ENCODE measurements around the gene ZNF565.
"Not testable (repeated sequence)": the region's sequence is repeated elsewhere in the genome, so short reads cannot be mapped to it uniquely, and the experiment has no call there.

Gene ZNF565

DNA sequence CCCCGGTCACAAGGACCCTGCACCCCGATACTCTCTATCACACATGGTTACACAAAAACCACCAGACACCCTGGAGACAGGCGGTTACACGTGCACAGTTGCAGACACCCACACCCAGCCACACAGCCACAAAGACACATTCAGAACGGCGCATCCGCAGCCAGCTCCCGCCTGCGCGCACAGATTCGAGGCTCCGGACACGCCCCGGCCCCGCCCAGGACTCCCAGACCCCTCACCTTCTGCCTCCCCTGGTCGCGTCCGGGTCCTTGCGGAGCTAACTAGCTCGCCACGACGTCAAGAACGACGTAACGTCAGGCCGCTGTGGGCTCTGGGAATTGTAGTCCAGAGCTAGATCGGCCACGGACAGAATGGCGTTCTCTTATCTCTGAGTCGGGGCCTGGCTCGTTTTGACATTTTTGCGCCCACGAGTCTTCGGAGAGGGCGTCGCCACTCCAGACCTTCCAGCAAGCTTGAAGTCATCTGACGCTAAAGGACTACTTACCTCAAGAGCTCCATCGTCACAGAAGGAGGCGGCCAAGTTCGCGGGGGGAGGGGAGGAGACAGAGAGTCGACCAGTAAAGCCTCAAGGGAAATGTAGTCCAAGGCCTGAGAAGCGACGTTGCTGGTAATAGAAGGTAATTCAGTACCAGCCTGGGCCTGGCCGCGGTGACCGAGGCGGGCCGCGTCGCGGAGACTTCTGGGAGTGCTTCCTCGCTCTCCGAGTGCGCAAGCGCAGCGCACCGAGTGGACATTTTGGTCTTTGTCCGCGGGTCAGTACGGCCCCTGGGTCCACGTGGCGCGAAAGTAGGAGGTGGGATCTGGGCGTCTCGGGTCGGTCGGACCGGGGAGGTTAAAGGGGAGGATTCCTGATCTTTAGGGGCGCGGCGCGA, at the start of gene ZNF565, which contains the start of gene ZNF146:
ZNF565 (minus strand) TSS at position 280 of the 890 bp plus-strand sequence. CDS start 12,680 bp downstream, outside the sequence.
ZNF146 (plus strand) TSS at position 721 of the 890 bp plus-strand sequence. CDS start 21,335 bp downstream, outside the sequence.
- peak; percentile 95 for DNase-seq (ENCODE audit: low read depth)

GRCh38 chr19:36259211-36259610, 44.7 kb upstream of the ZNF565 start:
- no peak for DNase-seq (ENCODE audit: low read depth)

DNA sequence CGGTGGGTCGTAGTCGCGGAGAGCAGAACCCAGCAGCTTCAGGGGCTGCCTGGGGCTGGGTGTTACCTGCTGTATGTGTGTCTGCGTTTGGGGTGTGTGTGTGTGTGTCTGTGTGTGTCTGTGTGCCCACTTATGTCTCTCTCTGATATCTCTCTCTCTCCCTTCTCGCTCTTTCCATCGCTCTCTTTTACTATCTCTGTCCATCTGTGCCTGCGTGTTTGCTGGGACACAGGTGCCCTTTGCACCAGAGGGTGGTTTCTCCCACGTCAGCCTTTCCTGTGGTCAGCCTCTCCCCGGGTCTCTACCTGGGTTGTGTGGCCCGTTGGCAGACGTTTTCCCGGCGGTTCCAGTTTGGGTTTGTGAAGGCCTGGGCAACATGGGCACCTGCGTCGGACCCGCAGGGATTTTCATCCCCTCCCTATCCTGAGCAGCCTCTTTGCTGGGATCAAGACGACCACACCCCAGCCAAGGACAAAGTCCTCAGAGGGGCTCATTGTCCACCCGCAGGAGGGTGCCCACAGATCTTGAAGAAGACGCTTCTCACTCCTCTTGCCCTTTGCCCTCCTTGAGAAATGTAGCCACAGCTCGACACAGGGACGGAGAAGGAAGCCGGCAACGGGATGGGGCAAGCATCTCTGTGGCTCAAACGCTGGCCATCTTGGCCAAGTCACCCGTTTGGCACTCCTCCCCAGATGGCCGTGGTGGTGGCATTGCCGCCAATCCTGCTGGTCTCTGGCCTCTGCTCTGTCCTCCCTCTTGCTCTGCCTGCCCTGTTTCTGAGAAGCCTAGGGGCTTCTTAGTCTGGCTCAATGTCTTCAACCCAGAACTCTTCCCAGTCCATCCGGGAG, 43.8 kb upstream of the ZNF565 start:
- DNase-seq (ENCODE audit: low read depth), result no peak

- DNase-seq (ENCODE audit: low read depth), result no peak
Measured at GRCh38 chr19:36257520-36257876, 43.0 kb upstream of the ZNF565 start.

GRCh38 chr19:36256853-36257519, 42.5 kb upstream of the ZNF565 start:
- no peak for DNase-seq (ENCODE audit: low read depth)

GRCh38 chr19:36256064-36256463, 41.6 kb upstream of the ZNF565 start:
- no peak for DNase-seq (ENCODE audit: low read depth)

DNA sequence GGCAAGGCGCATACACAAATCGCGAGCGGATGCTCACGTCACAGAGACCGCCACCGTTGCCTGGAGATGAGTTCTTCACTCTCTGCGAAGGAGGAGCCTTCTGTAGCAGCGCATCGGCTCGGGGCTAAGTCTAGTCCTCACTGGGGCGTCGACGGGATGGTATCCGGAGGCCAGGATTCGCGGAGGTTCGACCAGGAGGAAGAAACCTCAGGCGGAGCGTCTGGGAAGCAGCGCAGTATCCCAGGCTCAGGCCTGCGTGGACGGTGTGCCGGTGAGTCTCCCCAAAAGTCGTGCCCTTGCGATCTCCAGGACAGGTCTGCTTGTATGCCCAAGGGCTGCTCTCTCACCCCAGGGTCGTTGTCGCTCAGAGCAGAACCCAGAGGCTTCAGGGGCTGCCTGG, 40.9 kb upstream of the ZNF565 start:
- no peak for DNase-seq (ENCODE audit: low read depth)

GRCh38 chr19:36254848-36255247, 40.4 kb upstream of the ZNF565 start:
- no peak for DNase-seq (ENCODE audit: low read depth)

- no peak for DNase-seq (ENCODE audit: low read depth)
Measured at GRCh38 chr19:36252047-36252446, 37.6 kb upstream of the ZNF565 start.

GRCh38 chr19:36246006-36246481, 31.6 kb upstream of the ZNF565 start:
- DNase-seq (ENCODE audit: low read depth), result no peak

DNA sequence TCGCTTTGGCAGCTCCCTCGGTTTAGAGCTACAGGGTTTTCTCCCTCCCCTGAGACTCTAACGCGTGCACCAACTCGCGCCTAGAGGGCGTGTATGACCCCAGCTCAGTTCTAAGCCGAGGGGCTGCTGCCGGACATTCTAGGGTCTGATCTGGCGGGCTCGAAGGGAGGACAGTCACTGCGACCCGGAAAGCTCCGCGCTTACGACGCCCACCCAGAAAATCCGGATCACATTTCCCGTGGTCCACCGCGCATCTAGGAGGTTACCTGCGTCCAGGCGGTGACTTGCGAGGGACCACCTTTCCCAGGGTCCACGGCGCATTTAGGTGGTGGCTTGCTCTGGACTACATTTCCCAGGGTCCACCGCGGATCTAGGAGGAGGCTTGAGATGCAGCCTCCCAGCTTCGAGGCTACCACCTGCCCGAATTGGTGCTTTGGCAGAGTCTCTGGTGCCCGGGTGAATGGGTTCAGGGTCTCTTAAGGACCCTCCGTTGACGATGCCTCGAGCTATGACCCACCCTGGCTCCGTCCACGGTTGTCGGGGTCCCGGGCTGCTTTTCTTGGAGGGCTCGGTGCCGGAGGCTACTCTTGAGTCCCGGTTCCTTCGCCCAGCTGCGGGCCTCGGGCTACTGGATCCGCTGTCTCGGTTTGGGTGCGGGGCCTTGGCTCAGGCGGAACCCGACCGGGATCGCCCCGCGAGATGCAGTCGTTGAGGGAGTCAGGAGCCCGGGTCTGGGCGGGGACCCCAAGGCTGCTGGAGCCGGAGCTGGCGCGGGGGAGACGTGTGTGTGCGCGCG, 30.9 kb upstream of the ZNF565 start:
- DNase-seq (ENCODE audit: low read depth), result no peak

DNA sequence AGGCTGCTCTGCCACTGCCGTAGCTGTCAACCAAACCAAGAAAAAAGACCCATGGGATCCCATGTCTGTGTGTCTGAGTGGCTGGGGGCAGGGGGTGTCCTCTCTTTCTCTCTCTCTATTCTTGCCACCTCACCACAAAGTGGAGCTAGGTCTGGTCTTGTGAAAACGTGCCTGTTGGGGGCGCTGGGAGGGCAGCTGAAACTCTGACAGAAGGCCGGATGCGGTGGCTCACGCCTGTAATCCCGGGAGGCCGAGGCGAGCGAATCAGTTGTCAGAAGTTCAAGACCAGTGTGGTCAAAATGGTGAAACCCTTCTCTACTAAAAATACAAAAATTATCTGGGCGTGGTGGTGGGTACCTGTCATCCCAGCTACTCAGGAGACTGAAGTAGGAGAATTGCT, 29.6 kb upstream of the ZNF565 start:
- no peak for DNase-seq (ENCODE audit: low read depth)

- no peak for DNase-seq (ENCODE audit: low read depth)
Measured at GRCh38 chr19:36236946-36237310, 22.5 kb upstream of the ZNF565 start.

- no peak for DNase-seq (ENCODE audit: low read depth)
Measured at GRCh38 chr19:36236304-36236945, 22.0 kb upstream of the ZNF565 start.

- not testable (repeated sequence) for DNase-seq (ENCODE audit: low read depth)
Measured at GRCh38 chr19:36233626-36234025, 19.2 kb upstream of the ZNF565 start.

- no peak for DNase-seq (ENCODE audit: low read depth)
Measured at GRCh38 chr19:36225219-36225892, 10.9 kb upstream of the ZNF565 start.

DNA sequence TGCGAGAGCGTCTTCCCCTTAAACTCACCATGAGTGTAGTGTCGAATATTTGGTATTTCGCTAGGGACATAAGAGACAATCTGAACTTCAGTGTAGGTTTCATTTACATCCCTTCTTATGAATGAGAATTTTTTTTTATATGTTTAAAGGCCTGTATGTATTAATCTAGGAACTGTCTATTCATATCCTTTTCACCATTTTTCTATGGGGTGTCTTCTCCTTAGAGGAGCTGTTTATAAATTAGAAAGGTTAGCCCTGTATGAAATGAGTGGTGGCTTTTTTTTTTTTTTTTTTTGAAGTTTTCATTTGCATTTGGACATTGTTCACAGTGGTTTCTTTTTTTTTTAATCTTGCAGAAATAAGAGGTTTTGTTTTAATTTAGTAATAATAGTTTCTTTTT, 8.0 kb upstream of the ZNF565 start:
- no peak for DNase-seq (ENCODE audit: low read depth)

- no peak for DNase-seq (ENCODE audit: low read depth)
Measured at GRCh38 chr19:36221474-36221873, 7.0 kb upstream of the ZNF565 start.

DNA sequence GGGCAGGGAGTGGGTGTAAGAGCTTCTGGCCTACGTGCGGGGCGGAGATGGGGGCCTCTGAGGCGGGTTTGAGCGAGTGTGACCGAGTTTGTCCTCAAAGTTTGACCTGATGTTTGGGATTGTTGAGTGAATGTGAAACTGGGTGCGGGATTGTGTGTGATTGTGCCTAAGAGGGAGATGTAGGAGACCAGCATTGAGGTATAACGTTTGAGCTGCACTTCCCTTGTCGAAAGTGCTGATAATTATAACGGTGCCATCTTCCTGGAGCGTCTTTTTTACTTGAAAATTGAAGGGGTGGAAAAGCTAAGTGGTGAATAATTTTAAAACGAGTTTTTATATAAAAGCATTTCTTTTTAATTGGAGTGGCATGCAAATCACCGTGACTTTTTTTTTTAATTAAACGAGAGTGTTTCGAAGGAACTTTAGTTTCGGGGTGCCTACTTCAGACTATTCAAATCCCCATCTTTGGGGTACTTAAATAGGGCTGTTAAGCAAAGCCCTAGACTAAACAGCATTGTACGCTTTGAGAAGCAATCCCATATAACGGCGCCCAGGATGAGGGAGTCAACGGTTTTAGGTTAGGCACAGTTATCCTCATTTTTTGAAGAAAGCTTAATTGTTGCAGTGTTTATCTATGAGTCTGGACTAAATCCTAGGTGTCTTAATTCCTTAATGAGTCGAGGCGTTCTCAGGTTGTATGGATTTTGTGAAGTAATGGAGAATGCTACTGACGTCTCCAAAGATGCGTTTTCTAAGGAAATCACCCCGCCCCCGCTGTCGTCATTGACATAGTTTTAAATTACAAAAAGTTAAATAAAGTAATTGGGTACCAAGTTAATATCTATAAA, 1.0 kb upstream of the ZNF565 start:
- no peak for DNase-seq (ENCODE audit: low read depth)

Measured in activated T-cell treated with anti-CD3 and anti-CD28 coated beads for 24 hours (primary cell).